T-cell (primary cell): ENCODE data around the gene EXOC1. TPM values are rescaled to one million over a fixed set of nuclear protein-coding genes. Genes with fewer than 3 reads are reported as not detected.
"Not testable (repeated sequence)": the region's sequence is repeated elsewhere in the genome, so short reads cannot be mapped to it uniquely, and the experiment has no call there.

Experiments used
- ATAC-seq, 4 experiments: fragments of 200-7000 bp in 3 of 4; fragments of 150-1000 bp in 1 of 4; cut with Tn5 transposase; replicated peaks in 1 of 4; 1 replicate in 3 of 4; 2 replicates in 1 of 4; pipeline ENCODE4 v1.10.0; 2021; ENCODE audit warnings: moderate library complexity in 3 of 4, mild to moderate bottlenecking in 2 of 4, moderate number of reproducible peaks in 1 of 4
- CTCF ChIA-PET, 2 donors: fragments of 300-600 bp; sonication (Branson Sonifier 250); formaldehyde crosslinking; loops; one replicate each; lab custom pipeline; 2022; ENCODE audit warnings: antibody characterized with exemption in 2 of 2; lab: Charles Lee
- POLR2A ChIA-PET, 2 donors: fragments of 300-600 bp; sonication (Branson Sonifier 250); formaldehyde crosslinking; loops; one replicate each; lab custom pipeline; 2022; ENCODE audit warnings: antibody characterized with exemption in 2 of 2; lab: Charles Lee
- DNase-seq, 35 experiments: peaks; one replicate each; pipeline versions ENCODE4 v3.0.0 to v3.0.0-alpha.2; 2013 to 2023
- H3K27ac ChIP-seq: one replicate; pipeline ENCODE4 v1.5.1; 2013; ENCODE audit warnings: low read length
- H3K27me3 ChIP-seq, 2 experiments: replicated peaks in 1 of 2; 1 replicate in 1 of 2; 2 replicates in 1 of 2; pipeline versions ENCODE4 v1.6.1 to v1.7.0; 2013; ENCODE audit warnings: low read length in 1 of 2, mixed read lengths in 1 of 2; ENCODE audit not compliant: control insufficient read depth in 2 of 2, insufficient read depth in 2 of 2; ENCODE audit errors: extremely low read depth in 1 of 2
- H3K36me3 ChIP-seq, 2 donors: 1 replicate in 1 of 2; 2 replicates in 1 of 2; pipeline versions ENCODE4 v1.6.1 to v1.7.0; 2013; ENCODE audit warnings: low read length in 1 of 2; ENCODE audit not compliant: control insufficient read depth in 2 of 2, insufficient read depth in 1 of 2; ENCODE audit errors: extremely low read depth in 1 of 2
- H3K4me1 ChIP-seq, 2 experiments: 1 replicate in 1 of 2; 2 replicates in 1 of 2; pipeline versions ENCODE4 v1.6.1 to v1.7.0; 2013; ENCODE audit warnings: low read length in 2 of 2, mixed read lengths in 1 of 2; ENCODE audit not compliant: insufficient read depth in 2 of 2, control insufficient read depth in 1 of 2; ENCODE audit errors: extremely low read depth in 1 of 2
- H3K4me3 ChIP-seq, 2 donors: 1 replicate in 1 of 2; 2 replicates in 1 of 2; pipeline versions ENCODE4 v1.5.1 to v1.7.0; 2013; ENCODE audit warnings: mild to moderate bottlenecking in 2 of 2, low read length in 1 of 2, moderate library complexity in 1 of 2; ENCODE audit not compliant: control insufficient read depth in 1 of 2; ENCODE audit errors: extremely low read depth in 1 of 2
- H3K9me3 ChIP-seq: 2 replicates; pipeline ENCODE4 v1.7.0; 2013
- H3K27ac Mint-ChIP-seq, 2 donors: one replicate each; pipeline ENCODE4 v1.8.0; 2020 to 2021; ENCODE audit warnings: mild to moderate bottlenecking in 2 of 2, mixed read lengths in 2 of 2
- H3K27me3 Mint-ChIP-seq, 2 donors: one replicate each; pipeline ENCODE4 v1.8.0; 2021 to 2022; ENCODE audit warnings: mixed read lengths in 2 of 2
- H3K36me3 Mint-ChIP-seq: one replicate; pipeline ENCODE4 v1.8.0; 2021; ENCODE audit warnings: mixed read lengths
- H3K4me1 Mint-ChIP-seq, 3 donors: one replicate each; pipeline ENCODE4 v1.8.0; 2020 to 2022; ENCODE audit warnings: mixed read lengths in 3 of 3, mild to moderate bottlenecking in 1 of 3
- H3K4me3 Mint-ChIP-seq, 3 donors: one replicate each; pipeline ENCODE4 v1.8.0; 2020 to 2022; ENCODE audit warnings: mild to moderate bottlenecking in 3 of 3, mixed read lengths in 3 of 3, moderate library complexity in 3 of 3
- H3K9me3 Mint-ChIP-seq, 3 donors: one replicate each; pipeline ENCODE4 v1.8.0; 2020 to 2022; ENCODE audit warnings: mixed read lengths in 3 of 3
- WGBS: methylation state at CpG from one replicate; pipeline ENCODE4 v1.1.5; 2013; ENCODE audit warnings: missing lambda C conversion rate; ENCODE audit not compliant: insufficient coverage; 5-methylcytosine and 5-hydroxymethylcytosine counted together
- total RNA-seq, 35 experiments: library from RNA in 6 of 35; stranded (reverse) in 6 of 35; fragments of 120-200 nt in 1 of 35; gene quantifications; one replicate each; pipeline versions ENCODE4 v1.2.1 to v1.2.4 and lab custom pipeline; 2013 to 2026

Gene EXOC1
- total RNA-seq, 5 donors from 2014 or later (not counting 1 experiment from before 2014, with no cell fraction given) = 20.8 to 37.0 (median 34.7) TPM

GRCh38 chr4:55928846-55929245, 75.4 kb downstream of the EXOC1 start:
- H3K9me3 Mint-ChIP-seq = peaks cover 5 to 27% (median 10%) of the 10 kb centered on the region in 3 donors
- H3K4me1 ChIP-seq = no peaks in the 10 kb centered on the region
- DNase-seq (no peak), ATAC-seq (no peak)
- ChIA-PET CTCF (no interaction called here), POLR2A (no interaction called here)
- H3K4me3 Mint-ChIP-seq = no peak overlapping the region
- no peaks in the 10 kb centered on the region for H3K36me3 ChIP-seq
- H3K27ac ChIP-seq = no peak overlapping the region
- no peaks in the 10 kb centered on the region for H3K9me3 ChIP-seq
- peaks cover 0 to 6% (median 2%) of the 10 kb centered on the region in 3 donors for H3K4me1 Mint-ChIP-seq
- peaks cover 9% of the 10 kb centered on the region for H3K36me3 Mint-ChIP-seq
- H3K27me3 Mint-ChIP-seq = no peaks in the 10 kb centered on the region
- no peak overlapping the region for H3K4me3 ChIP-seq
- peaks cover 0 to 4% of the 10 kb centered on the region in 2 experiments for H3K27me3 ChIP-seq
- H3K27ac Mint-ChIP-seq = no peak overlapping the region
- 33% methylated on average over 1 of the region's 1 CpG for WGBS

GRCh38 chr4:55931043-55931442, 77.6 kb downstream of the EXOC1 start:
- Histone ChIP-seq H3K9me3 (no peaks in the 10 kb centered on the region), H3K27me3 (peaks cover 0 to 4% of the 10 kb centered on the region in 2 experiments), H3K27ac (no peak overlapping the region), H3K36me3 (no peaks in the 10 kb centered on the region), H3K4me3 (no peak overlapping the region), H3K4me1 (no peaks in the 10 kb centered on the region)
- Mint-ChIP-seq H3K27me3 (no peaks in the 10 kb centered on the region), H3K4me1 (peaks cover 0 to 6% (median 2%) of the 10 kb centered on the region in 3 donors), H3K27ac (no peak overlapping the region), H3K9me3 (peaks cover 13 to 47% (median 17%) of the 10 kb centered on the region in 3 donors), H3K36me3 (peaks cover 22% of the 10 kb centered on the region), H3K4me3 (no peak overlapping the region)
- WGBS = 43% methylated on average over 1 of the region's 2 CpGs
- ChIA-PET CTCF (no interaction called here), POLR2A (interaction anchor here (0.5 to 0.6 kb wide), 2 partner anchors 8 to 37 kb away, joined by 3 to 11 read pairs; no protein-coding TSS in a partner anchor)
- no peak for ATAC-seq
- DNase-seq = no peak

GRCh38 chr4:55931833-55932232, 78.4 kb downstream of the EXOC1 start:
- ATAC-seq (no peak), DNase-seq (no peak)
- Histone ChIP-seq H3K9me3 (no peaks in the 10 kb centered on the region), H3K36me3 (no peaks in the 10 kb centered on the region), H3K27ac (no peak overlapping the region), H3K4me1 (no peaks in the 10 kb centered on the region), H3K27me3 (peaks cover 0 to 4% of the 10 kb centered on the region in 2 experiments), H3K4me3 (no peak overlapping the region)
- ChIA-PET POLR2A (interaction anchor here (0.6 kb wide), 2 partner anchors 9 to 469 kb away, joined by 3 to 11 read pairs; no protein-coding TSS in a partner anchor), CTCF (no interaction called here)
- Mint-ChIP-seq H3K27me3 (no peaks in the 10 kb centered on the region), H3K4me1 (peaks cover 0 to 6% (median 2%) of the 10 kb centered on the region in 3 donors), H3K36me3 (peaks cover 29% of the 10 kb centered on the region), H3K9me3 (peaks cover 19 to 55% (median 22%) of the 10 kb centered on the region in 3 donors), H3K27ac (no peak overlapping the region), H3K4me3 (no peak overlapping the region)
- no CpG with 5 or more reads among the region's 3 CpGs for WGBS

GRCh38 chr4:55932511-55932910, 79.1 kb downstream of the EXOC1 start:
- no peak overlapping the region for H3K4me3 ChIP-seq
- ATAC-seq (no peak), DNase-seq (no peak)
- no peaks in the 10 kb centered on the region for H3K36me3 ChIP-seq
- H3K27ac ChIP-seq = no peak overlapping the region
- ChIA-PET POLR2A (no interaction called here), CTCF (no interaction called here)
- WGBS = 93% methylated on average over 3 of the region's 3 CpGs
- H3K4me1 Mint-ChIP-seq = peaks cover 0 to 6% (median 2%) of the 10 kb centered on the region in 3 donors
- H3K9me3 ChIP-seq = no peaks in the 10 kb centered on the region
- H3K4me1 ChIP-seq = no peaks in the 10 kb centered on the region
- H3K4me3 Mint-ChIP-seq = no peak overlapping the region
- peaks cover 0 to 4% of the 10 kb centered on the region in 2 experiments for H3K27me3 ChIP-seq
- H3K9me3 Mint-ChIP-seq = peaks cover 20 to 58% (median 23%) of the 10 kb centered on the region in 3 donors
- peaks cover 36% of the 10 kb centered on the region for H3K36me3 Mint-ChIP-seq
- no peak overlapping the region for H3K27ac Mint-ChIP-seq
- no peaks in the 10 kb centered on the region for H3K27me3 Mint-ChIP-seq

GRCh38 chr4:55933611-55934010, 80.2 kb downstream of the EXOC1 start:
- Histone ChIP-seq H3K27ac (no peak overlapping the region), H3K27me3 (peaks cover 0 to 4% of the 10 kb centered on the region in 2 experiments), H3K4me1 (no peaks in the 10 kb centered on the region), H3K36me3 (peaks cover 0 to 4% of the 10 kb centered on the region in 2 donors), H3K4me3 (no peak overlapping the region), H3K9me3 (no peaks in the 10 kb centered on the region)
- WGBS = no CpG with 5 or more reads among the region's 2 CpGs
- ATAC-seq (no peak), DNase-seq (no peak)
- ChIA-PET POLR2A (interaction anchor here in 1 of 2 donors (0.6 kb wide), 1 partner anchor 16 kb away, joined by 4 read pairs; no protein-coding TSS in a partner anchor), CTCF (no interaction called here)
- no peak overlapping the region for H3K4me3 Mint-ChIP-seq
- no peaks in the 10 kb centered on the region for H3K27me3 Mint-ChIP-seq
- H3K4me1 Mint-ChIP-seq = peaks cover 0 to 6% (median 2%) of the 10 kb centered on the region in 3 donors
- H3K36me3 Mint-ChIP-seq = peaks cover 47% of the 10 kb centered on the region
- no peak overlapping the region for H3K27ac Mint-ChIP-seq
- H3K9me3 Mint-ChIP-seq = peaks cover 17 to 58% (median 24%) of the 10 kb centered on the region in 3 donors

- H3K4me3 Mint-ChIP-seq, H3K4me1 ChIP-seq, H3K36me3 ChIP-seq, H3K27me3 Mint-ChIP-seq, H3K4me3 ChIP-seq, DNase-seq, H3K27me3 ChIP-seq, H3K27ac ChIP-seq, ATAC-seq, H3K27ac Mint-ChIP-seq, H3K4me1 Mint-ChIP-seq, CTCF ChIA-PET: not testable (repeated sequence)
- WGBS = no CpG with 5 or more reads among the region's 6 CpGs
- H3K9me3 ChIP-seq = peaks cover 10% of the 10 kb centered on the region
- H3K9me3 Mint-ChIP-seq = peaks cover 23 to 73% (median 30%) of the 10 kb centered on the region in 3 donors
- peaks cover 68% of the 10 kb centered on the region for H3K36me3 Mint-ChIP-seq
- POLR2A ChIA-PET = interaction anchor here in 1 of 2 donors (0.6 kb wide), 1 partner anchor 492 kb away, joined by 6 read pairs; no protein-coding TSS in a partner anchor
These were observed 82.5 kb downstream of the EXOC1 start for GRCh38 chr4:55935907-55936306.
